ENCODE measurements around the gene ACBD7.

DNA sequence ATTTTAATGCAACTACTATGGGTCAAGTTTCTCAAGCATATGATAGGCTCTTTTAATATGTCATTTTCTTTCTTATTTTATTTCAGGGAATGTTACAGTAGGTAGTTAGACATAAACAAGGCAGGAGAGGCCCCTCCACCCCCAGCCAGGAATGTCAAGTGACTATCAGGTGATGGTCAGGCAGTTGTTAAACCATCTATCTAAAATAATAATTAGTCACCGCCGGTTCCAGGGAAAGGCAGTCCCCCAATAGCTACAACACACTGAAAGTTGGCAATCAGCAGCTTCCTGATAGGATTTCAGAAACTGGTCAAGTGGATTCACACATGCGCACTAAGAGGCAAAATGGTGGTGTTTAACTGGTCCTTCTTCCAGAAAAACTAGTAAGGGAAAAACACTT, 35.5 kb downstream of the ACBD7 start:
- no peak for TF ChIP-seq CTCF (conservative IDR thresholded peaks at IDR 0.05 in 1 of 2, IDR thresholded peaks at IDR 0.05 in 1 of 2; ENCODE audit: extremely low read depth in 1 of 2, insufficient read depth in 1 of 2, low read depth in 1 of 2, low read length in 2 of 2)
- TF ChIP-seq EZH2 (IDR thresholded peaks at IDR 0.05; ENCODE audit: borderline replicate concordance, low read length), result no peak

Measured in mammary epithelial cell (primary cell).